ENCODE measurements around the gene ZBTB43.
"Not testable (repeated sequence)": the region's sequence is repeated elsewhere in the genome, so short reads cannot be mapped to it uniquely, and the experiment has no call there.

ZBTB43 gene

DNA sequence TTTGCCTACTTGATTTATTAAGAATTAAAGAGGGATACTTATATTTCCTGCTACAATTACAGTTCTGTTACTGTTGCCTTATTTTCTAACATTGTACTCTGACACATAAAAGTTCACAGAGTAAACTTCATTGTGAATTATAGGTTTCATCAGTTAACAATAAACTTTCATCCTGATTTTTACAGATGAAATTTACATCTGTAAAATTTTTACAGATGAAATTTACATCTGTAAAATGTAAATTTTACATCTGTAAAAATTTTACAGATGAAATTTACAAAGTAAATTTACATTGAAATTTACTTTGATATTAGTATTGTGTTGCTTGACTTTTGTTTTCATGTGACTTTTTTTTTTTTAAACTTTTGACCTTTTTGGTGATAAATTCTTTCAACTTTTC is 9.3 kb downstream of the ZBTB43 start:
- Histone ChIP-seq H4K20me1 (ENCODE audit: insufficient read depth, low read length, poor library complexity, severe bottlenecking) (peaks cover 4% of the 10 kb centered on the region), H3K36me3 (ENCODE audit: insufficient read depth, low read length) (peaks cover 26% of the 10 kb centered on the region), H3K4me1 (ENCODE audit: insufficient read depth, low read length, poor library complexity, severe bottlenecking) (peaks cover 5% of the 10 kb centered on the region), H3K9ac (ENCODE audit: low read depth, low read length, poor library complexity, severe bottlenecking) (no peak overlapping the region), H3K27me3 (ENCODE audit: insufficient read depth, low read length, poor library complexity, severe bottlenecking) (no peaks in the 10 kb centered on the region), H3K79me2 (ENCODE audit: insufficient read depth, low read length) (peaks cover 59% of the 10 kb centered on the region), H2AFZ (ENCODE audit: low read length) (no peak overlapping the region), H3K9me3 (ENCODE audit: insufficient read depth, low read depth, low read length) (peaks cover 18% of the 10 kb centered on the region; the same call in 1 of the 2 replicates), H3K4me3 (ENCODE audit: low read length, poor library complexity, severe bottlenecking) (no peak overlapping the region), H3F3A (ENCODE audit: low read depth) (no peaks in the 10 kb centered on the region), H3K9me2 (replicated peaks; ENCODE audit: low read depth, low read length) (no peaks in the 10 kb centered on the region), H3K4me2 (ENCODE audit: low read depth, low read length, poor library complexity, severe bottlenecking) (no peak overlapping the region)
- TF ChIP-seq EZH2phosphoT487 (IDR thresholded peaks at IDR 0.05; ENCODE audit: borderline replicate concordance) = no peak
- TF ChIP-seq, protein P1, sequence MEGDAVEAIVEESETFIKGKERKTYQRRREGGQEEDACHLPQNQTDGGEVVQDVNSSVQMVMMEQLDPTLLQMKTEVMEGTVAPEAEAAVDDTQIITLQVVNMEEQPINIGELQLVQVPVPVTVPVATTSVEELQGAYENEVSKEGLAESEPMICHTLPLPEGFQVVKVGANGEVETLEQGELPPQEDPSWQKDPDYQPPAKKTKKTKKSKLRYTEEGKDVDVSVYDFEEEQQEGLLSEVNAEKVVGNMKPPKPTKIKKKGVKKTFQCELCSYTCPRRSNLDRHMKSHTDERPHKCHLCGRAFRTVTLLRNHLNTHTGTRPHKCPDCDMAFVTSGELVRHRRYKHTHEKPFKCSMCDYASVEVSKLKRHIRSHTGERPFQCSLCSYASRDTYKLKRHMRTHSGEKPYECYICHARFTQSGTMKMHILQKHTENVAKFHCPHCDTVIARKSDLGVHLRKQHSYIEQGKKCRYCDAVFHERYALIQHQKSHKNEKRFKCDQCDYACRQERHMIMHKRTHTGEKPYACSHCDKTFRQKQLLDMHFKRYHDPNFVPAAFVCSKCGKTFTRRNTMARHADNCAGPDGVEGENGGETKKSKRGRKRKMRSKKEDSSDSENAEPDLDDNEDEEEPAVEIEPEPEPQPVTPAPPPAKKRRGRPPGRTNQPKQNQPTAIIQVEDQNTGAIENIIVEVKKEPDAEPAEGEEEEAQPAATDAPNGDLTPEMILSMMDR (conservative IDR thresholded peaks at IDR 0.05; ENCODE audit: low read length) = no peak

GRCh38 chr9:126817615-126818014 is 12.8 kb downstream of the ZBTB43 start:
- H3F3A ChIP-seq (ENCODE audit: low read depth); H3K9ac ChIP-seq (ENCODE audit: low read depth, low read length, poor library complexity, severe bottlenecking); H4K20me1 ChIP-seq (ENCODE audit: insufficient read depth, low read length, poor library complexity, severe bottlenecking); H3K9me2 ChIP-seq (replicated peaks; ENCODE audit: low read depth, low read length); H3K27me3 ChIP-seq (ENCODE audit: insufficient read depth, low read length, poor library complexity, severe bottlenecking); H3K4me2 ChIP-seq (ENCODE audit: low read depth, low read length, poor library complexity, severe bottlenecking); H3K4me1 ChIP-seq (ENCODE audit: insufficient read depth, low read length, poor library complexity, severe bottlenecking); H3K4me3 ChIP-seq (ENCODE audit: low read length, poor library complexity, severe bottlenecking); H2AFZ ChIP-seq (ENCODE audit: low read length): not testable (repeated sequence)
- H3K9me3 ChIP-seq (ENCODE audit: insufficient read depth, low read depth, low read length) = peaks cover 26% of the 10 kb centered on the region; the same call in 1 of the 2 replicates
- peaks cover 60% of the 10 kb centered on the region for H3K79me2 ChIP-seq (ENCODE audit: insufficient read depth, low read length)
- H3K36me3 ChIP-seq (ENCODE audit: insufficient read depth, low read length) = peaks cover 40% of the 10 kb centered on the region

DNA sequence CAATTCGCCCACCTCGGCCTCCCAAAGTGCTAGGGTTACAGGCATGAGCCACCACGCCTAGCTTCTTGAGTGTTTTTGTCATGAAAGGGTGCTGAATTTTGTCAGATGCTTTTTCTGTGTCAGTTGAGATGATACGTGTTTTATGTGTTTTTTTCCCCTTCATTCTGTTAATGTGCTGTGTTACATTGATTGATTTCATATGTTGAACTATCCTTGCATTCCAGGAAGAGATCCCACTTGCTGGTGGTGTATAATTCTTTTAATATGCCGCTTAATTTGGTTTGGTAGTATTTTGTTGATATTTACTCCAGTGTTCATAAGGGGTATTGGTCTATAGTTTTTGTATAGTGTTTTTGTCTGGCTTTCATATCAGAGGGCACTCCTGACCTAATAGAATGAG is 13.6 kb downstream of the ZBTB43 start:
- Histone ChIP-seq H2AFZ (ENCODE audit: low read length) (no peak overlapping the region), H3K9me3 (ENCODE audit: insufficient read depth, low read depth, low read length) (peaks cover 26% of the 10 kb centered on the region; the same call in 1 of the 2 replicates), H3K9me2 (replicated peaks; ENCODE audit: low read depth, low read length) (no peaks in the 10 kb centered on the region), H3K79me2 (ENCODE audit: insufficient read depth, low read length) (peaks cover 54% of the 10 kb centered on the region), H4K20me1 (ENCODE audit: insufficient read depth, low read length, poor library complexity, severe bottlenecking) (no peaks in the 10 kb centered on the region), H3F3A (ENCODE audit: low read depth) (no peaks in the 10 kb centered on the region), H3K4me2 (ENCODE audit: low read depth, low read length, poor library complexity, severe bottlenecking) (no peak overlapping the region), H3K4me1 (ENCODE audit: insufficient read depth, low read length, poor library complexity, severe bottlenecking) (no peaks in the 10 kb centered on the region), H3K36me3 (ENCODE audit: insufficient read depth, low read length) (peaks cover 31% of the 10 kb centered on the region), H3K4me3 (ENCODE audit: low read length, poor library complexity, severe bottlenecking) (no peak overlapping the region), H3K27me3 (ENCODE audit: insufficient read depth, low read length, poor library complexity, severe bottlenecking) (no peaks in the 10 kb centered on the region), H3K9ac (ENCODE audit: low read depth, low read length, poor library complexity, severe bottlenecking) (no peak overlapping the region)
- no peak for TF ChIP-seq EZH2phosphoT487 (IDR thresholded peaks at IDR 0.05; ENCODE audit: borderline replicate concordance)
- TF ChIP-seq, protein P1 (conservative IDR thresholded peaks at IDR 0.05; ENCODE audit: low read length) = no peak

GRCh38 chr9:126819482-126819881 is 14.6 kb downstream of the ZBTB43 start:
- H3K27me3 ChIP-seq (ENCODE audit: insufficient read depth, low read length, poor library complexity, severe bottlenecking) = no peaks in the 10 kb centered on the region
- peaks cover 46% of the 10 kb centered on the region for H3K79me2 ChIP-seq (ENCODE audit: insufficient read depth, low read length)
- H3K9ac ChIP-seq (ENCODE audit: low read depth, low read length, poor library complexity, severe bottlenecking) = no peak overlapping the region
- H3K4me2 ChIP-seq (ENCODE audit: low read depth, low read length, poor library complexity, severe bottlenecking) = no peak overlapping the region
- TF ChIP-seq, protein P1 (conservative IDR thresholded peaks at IDR 0.05; ENCODE audit: low read length) = no peak
- H3F3A ChIP-seq (ENCODE audit: low read depth) = no peaks in the 10 kb centered on the region
- H3K4me3 ChIP-seq (ENCODE audit: low read length, poor library complexity, severe bottlenecking) = no peak overlapping the region
- peaks cover 25% of the 10 kb centered on the region for H3K36me3 ChIP-seq (ENCODE audit: insufficient read depth, low read length)
- peaks cover 22% of the 10 kb centered on the region; the same call in 1 of the 2 replicates for H3K9me3 ChIP-seq (ENCODE audit: insufficient read depth, low read depth, low read length)
- H4K20me1 ChIP-seq (ENCODE audit: insufficient read depth, low read length, poor library complexity, severe bottlenecking) = no peaks in the 10 kb centered on the region
- H3K9me2 ChIP-seq (replicated peaks; ENCODE audit: low read depth, low read length) = no peaks in the 10 kb centered on the region
- H3K4me1 ChIP-seq (ENCODE audit: insufficient read depth, low read length, poor library complexity, severe bottlenecking) = no peaks in the 10 kb centered on the region
- H2AFZ ChIP-seq (ENCODE audit: low read length) = no peak overlapping the region
